A673 (cell line): Measurements from ENCODE around the gene PCBP3. TPM values are rescaled to one million over a fixed set of nuclear protein-coding genes. Genes with fewer than 3 reads are reported as not detected.

Experiments
- BruUV-seq: library from RNA; stranded (reverse); fragments of 400-500 nt; replicated peaks from 2 replicates; lab custom pipeline; 2021; lab: Mats Ljungman, UMichigan
- CTCF ChIA-PET: fragments of 300-600 bp; sonication (Branson Sonifier 250); formaldehyde crosslinking; loops from one replicate; lab custom pipeline; 2022; ENCODE audit warnings: antibody characterized with exemption; lab: Charles Lee
- POLR2A ChIA-PET: fragments of 300-600 bp; sonication (Branson Sonifier 250); formaldehyde crosslinking; loops from one replicate; lab custom pipeline; 2022; ENCODE audit warnings: antibody characterized with exemption; ENCODE audit not compliant: low non-redundant PET; lab: Charles Lee
- DNase-seq: peaks from one replicate; pipeline ENCODE4 v3.0.0-alpha.2; 2015; ENCODE audit warnings: low spot score
- H3K27ac ChIP-seq: fragments of 200-600 bp; sonication (generic); 2 replicates; pipeline ENCODE4 v1.5.1; 2016; ENCODE audit warnings: mixed run types, low read depth, mild to moderate bottlenecking, mixed read lengths, antibody characterized with exemption, low read length; ENCODE audit not compliant: poor library complexity, severe bottlenecking
- H3K27me3 ChIP-seq: fragments of 200-600 bp; sonication (generic); replicated peaks from 2 replicates; pipeline ENCODE4 v1.6.1; 2017; ENCODE audit warnings: mixed run types, low read depth, mild to moderate bottlenecking, mixed read lengths, antibody characterized with exemption, low read length; ENCODE audit not compliant: insufficient read depth, poor library complexity
- H3K36me3 ChIP-seq: fragments of 200-600 bp; sonication (generic); 2 replicates; pipeline ENCODE4 v1.6.1; 2016; ENCODE audit warnings: mixed run types, mild to moderate bottlenecking, mixed read lengths, antibody characterized with exemption, low read length; ENCODE audit not compliant: insufficient read depth, poor library complexity, severe bottlenecking
- H3K4me1 ChIP-seq: fragments of 200-600 bp; sonication (generic); 2 replicates; pipeline ENCODE4 v1.6.1; 2017; ENCODE audit warnings: mixed run types, mild to moderate bottlenecking, mixed read lengths, antibody characterized with exemption, low read length; ENCODE audit not compliant: insufficient read depth, poor library complexity, severe bottlenecking
- H3K4me3 ChIP-seq: fragments of 200-600 bp; sonication (generic); 2 replicates; pipeline ENCODE4 v1.5.1; 2016; ENCODE audit warnings: low read depth, mixed run types, mild to moderate bottlenecking, mixed read lengths, low read length; ENCODE audit not compliant: poor library complexity, severe bottlenecking
- H3K9me3 ChIP-seq: fragments of 200-600 bp; sonication (generic); 2 replicates; pipeline ENCODE4 v1.6.1; 2016; ENCODE audit warnings: mixed run types, low read depth, mild to moderate bottlenecking, mixed read lengths, antibody characterized with exemption, low read length; ENCODE audit not compliant: poor library complexity, severe bottlenecking
- CTCF ChIP-seq: fragments of 300-800, 200-600 bp; sonication (generic); conservative IDR thresholded peaks from 2 replicates; pipeline ENCODE4 v1.5.1; 2017; ENCODE audit warnings: low read depth, mild to moderate bottlenecking, antibody characterized with exemption, low read length, moderate library complexity, mixed read lengths
- EZH2 ChIP-seq: fragments of 200-600 bp; sonication (generic); IDR thresholded peaks from 2 replicates; pipeline ENCODE4 v1.6.1; 2017; ENCODE audit warnings: borderline replicate concordance, low read depth, mild to moderate bottlenecking, mixed read lengths, antibody characterized with exemption, low read length; ENCODE audit not compliant: poor library complexity, severe bottlenecking
- intact Hi-C: fragments of 100-400 bp; cut with micrococcal nuclease; formaldehyde crosslinking; loops from one replicate; pipeline ENCODE4 v1.10.0; 2022; ENCODE audit not compliant: unreplicated experiment
- total RNA-seq: library from RNA; stranded (reverse); gene quantifications from 2 replicates; pipeline ENCODE4 v1.2.3, GENCODE V29; 2021

The PCBP3 gene
- total RNA-seq, 1 experiment from 2014 or later = 25.6 TPM

- H3K27ac ChIP-seq = no peak overlapping the region
- no peaks in the 10 kb centered on the region for H3K27me3 ChIP-seq
- H3K4me1 ChIP-seq = peaks cover 27% of the 10 kb centered on the region
- ChIA-PET CTCF (no interaction called here), POLR2A (no interaction called here)
- no peak overlapping the region for H3K4me3 ChIP-seq
- intact Hi-C loops = no loop called here
- TF ChIP-seq EZH2 (no peak), CTCF (no peak)
- H3K9me3 ChIP-seq = no peaks in the 10 kb centered on the region
- H3K36me3 ChIP-seq = no peaks in the 10 kb centered on the region
- no peak for DNase-seq
- no TSS peak for BruUV-seq
Observed at GRCh38 chr21:45723049-45723958, 79.8 kb downstream of the PCBP3 start.

GRCh38 chr21:45724345-45724961 is 80.9 kb downstream of the PCBP3 start:
- POLR2A ChIA-PET = no interaction called here
- no peaks in the 10 kb centered on the region for H3K36me3 ChIP-seq
- no peaks in the 10 kb centered on the region for H3K9me3 ChIP-seq
- no peak overlapping the region for H3K4me3 ChIP-seq
- peak; percentile 39 for DNase-seq
- intact Hi-C loops = no loop called here
- H3K27ac ChIP-seq = no peak overlapping the region
- no peaks in the 10 kb centered on the region for H3K27me3 ChIP-seq
- BruUV-seq = no TSS peak
- TF ChIP-seq CTCF (no peak), EZH2 (no peak)
- CTCF ChIA-PET = no interaction called here
- H3K4me1 ChIP-seq = peaks cover 27% of the 10 kb centered on the region

- H3K36me3 ChIP-seq = no peaks in the 10 kb centered on the region
- DNase-seq = no peak
- intact Hi-C loops = no loop called here
- H3K4me3 ChIP-seq = no peak overlapping the region
- TF ChIP-seq EZH2 = no peak
- no peak for TF ChIP-seq CTCF
- no peak overlapping the region for H3K27ac ChIP-seq
- H3K27me3 ChIP-seq = no peaks in the 10 kb centered on the region
- BruUV-seq = no TSS peak
- no peaks in the 10 kb centered on the region for H3K9me3 ChIP-seq
- ChIA-PET CTCF (no interaction called here), POLR2A (no interaction called here)
- H3K4me1 ChIP-seq = peaks cover 27% of the 10 kb centered on the region
Observed at GRCh38 chr21:45724994-45725843, 81.7 kb downstream of the PCBP3 start.
